Thyroid gland (tissue), 4 donors: ENCODE results near the gene DAB2IP. TPM values are rescaled to one million over a fixed set of nuclear protein-coding genes. Genes with fewer than 3 reads are reported as not detected.
"Not testable (repeated sequence)": the region's sequence is repeated elsewhere in the genome, so short reads cannot be mapped to it uniquely, and the experiment has no call there.

Source experiments
- DNase-seq, 2 donors: peaks; one replicate each; pipeline ENCODE4 v3.0.0-alpha.2; 2019
- H3K27ac ChIP-seq, 3 donors: fragments of 200-600 bp; sonication (generic); 1 replicate in 2 of 3; 2 replicates in 1 of 3; pipeline ENCODE4 v1.5.1; 2016 to 2019; ENCODE audit warnings: mild to moderate bottlenecking in 1 of 3, moderate library complexity in 1 of 3
- H3K27me3 ChIP-seq: fragments of 200-600 bp; sonication (generic); one replicate; pipeline ENCODE4 v1.5.1; 2019
- H3K36me3 ChIP-seq, 2 donors: fragments of 200-600 bp; sonication (generic); one replicate each; pipeline ENCODE4 v1.5.1; 2016 to 2019
- H3K4me1 ChIP-seq, 2 donors: fragments of 200-600 bp; sonication (generic); one replicate each; pipeline ENCODE4 v1.5.1; 2017 to 2019
- H3K4me3 ChIP-seq, 3 donors: fragments of 200-600 bp; sonication (generic); replicated peaks in 1 of 3; 1 replicate in 2 of 3; 2 replicates in 1 of 3; pipeline ENCODE4 v1.5.1; 2016; ENCODE audit warnings: mild to moderate bottlenecking in 1 of 3
- H3K9me3 ChIP-seq: fragments of 200-600 bp; sonication (generic); one replicate; pipeline ENCODE4 v1.5.1; 2017
- POLR2A ChIP-seq, 2 donors: fragments of 450-650 bp; IDR thresholded peaks; one replicate each; pipeline ENCODE4 v1.6.1; 2017; ENCODE audit warnings: antibody characterized with exemption in 2 of 2, mild to moderate bottlenecking in 2 of 2, moderate library complexity in 1 of 2
- WGBS, 2 donors: methylation state at CpG; one replicate each; pipeline ENCODE4 v1.1.5; 2017; 5-methylcytosine and 5-hydroxymethylcytosine counted together
- intact Hi-C: fragments of 100-400 bp; cut with DNase I; formaldehyde crosslinking; loops from one replicate; pipeline ENCODE4 v1.15.1; 2023
- total RNA-seq, 4 donors: library from RNA; depleted of rRNA; stranded (reverse); fragments of >200 nt; gene quantifications; one replicate each; pipeline ENCODE4 v1.2.3, GENCODE V29; 2016
- TF ChIP-seq, protein P1 (sequence below), 6 experiments: fragments of 200-600 bp in 3 of 6; fragments of 450-650 bp in 3 of 6; sonication (generic) in 3 of 6; IDR thresholded peaks; one replicate each; pipeline ENCODE4 v1.5.1; 2016 to 2019; ENCODE audit warnings: antibody characterized with exemption in 6 of 6, mild to moderate bottlenecking in 2 of 6, inconsistent platforms in 1 of 6, moderate library complexity in 1 of 6

Gene DAB2IP
- total RNA-seq, 4 donors from 2014 or later = 26.0 to 48.5 (median 38.2) TPM

DNA sequence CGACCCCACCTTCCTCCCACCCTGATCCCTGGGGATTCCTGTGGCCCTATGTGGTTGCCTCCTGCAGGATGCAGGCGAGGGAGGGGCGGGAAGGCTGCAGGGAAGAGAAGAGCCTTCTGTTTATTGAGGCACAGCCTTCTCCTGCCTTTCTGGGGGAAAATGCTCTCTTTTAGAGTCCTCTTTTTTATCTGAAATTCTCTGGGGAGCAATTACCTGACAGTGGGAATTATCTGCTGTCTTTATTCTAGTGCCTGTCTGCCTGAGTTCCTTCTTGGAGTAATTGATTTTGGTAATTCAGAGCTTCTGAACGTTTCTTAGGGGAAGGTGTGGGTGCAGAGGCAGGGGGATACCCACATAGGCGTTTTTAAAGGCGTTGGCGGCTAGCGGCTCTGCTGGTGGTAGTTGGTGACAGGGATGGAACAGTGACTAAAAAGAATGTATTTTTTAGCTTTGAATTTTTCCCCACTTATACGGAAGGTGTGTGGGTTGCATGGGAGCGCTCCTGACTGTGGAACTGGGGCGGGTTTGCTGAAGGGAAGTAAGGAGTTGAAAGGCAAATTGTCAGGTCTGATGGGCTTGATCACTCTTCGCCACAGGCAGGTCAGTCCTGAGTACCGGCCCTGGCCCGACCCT lies 35.2 kb upstream of the DAB2IP start:
- no peaks in the 10 kb centered on the region for H3K36me3 ChIP-seq
- DNase-seq = no peak
- 87 to 91% methylated on average over 14 of the region's 14 CpGs for whole genome bisulfite sequencing, 2 donors
- no peak overlapping the region for H3K4me3 ChIP-seq
- intact Hi-C loops = no loop called here
- no peak for TF ChIP-seq POLR2A (IDR thresholded peaks at IDR 0.05)
- TF ChIP-seq, protein P1, sequence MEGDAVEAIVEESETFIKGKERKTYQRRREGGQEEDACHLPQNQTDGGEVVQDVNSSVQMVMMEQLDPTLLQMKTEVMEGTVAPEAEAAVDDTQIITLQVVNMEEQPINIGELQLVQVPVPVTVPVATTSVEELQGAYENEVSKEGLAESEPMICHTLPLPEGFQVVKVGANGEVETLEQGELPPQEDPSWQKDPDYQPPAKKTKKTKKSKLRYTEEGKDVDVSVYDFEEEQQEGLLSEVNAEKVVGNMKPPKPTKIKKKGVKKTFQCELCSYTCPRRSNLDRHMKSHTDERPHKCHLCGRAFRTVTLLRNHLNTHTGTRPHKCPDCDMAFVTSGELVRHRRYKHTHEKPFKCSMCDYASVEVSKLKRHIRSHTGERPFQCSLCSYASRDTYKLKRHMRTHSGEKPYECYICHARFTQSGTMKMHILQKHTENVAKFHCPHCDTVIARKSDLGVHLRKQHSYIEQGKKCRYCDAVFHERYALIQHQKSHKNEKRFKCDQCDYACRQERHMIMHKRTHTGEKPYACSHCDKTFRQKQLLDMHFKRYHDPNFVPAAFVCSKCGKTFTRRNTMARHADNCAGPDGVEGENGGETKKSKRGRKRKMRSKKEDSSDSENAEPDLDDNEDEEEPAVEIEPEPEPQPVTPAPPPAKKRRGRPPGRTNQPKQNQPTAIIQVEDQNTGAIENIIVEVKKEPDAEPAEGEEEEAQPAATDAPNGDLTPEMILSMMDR (IDR thresholded peaks at IDR 0.05) = no peak
- no peak overlapping the region for H3K27ac ChIP-seq
- H3K9me3 ChIP-seq = no peaks in the 10 kb centered on the region
- no peaks in the 10 kb centered on the region for H3K27me3 ChIP-seq
- peaks cover 14 to 15% of the 10 kb centered on the region in 2 donors for H3K4me1 ChIP-seq

DNA sequence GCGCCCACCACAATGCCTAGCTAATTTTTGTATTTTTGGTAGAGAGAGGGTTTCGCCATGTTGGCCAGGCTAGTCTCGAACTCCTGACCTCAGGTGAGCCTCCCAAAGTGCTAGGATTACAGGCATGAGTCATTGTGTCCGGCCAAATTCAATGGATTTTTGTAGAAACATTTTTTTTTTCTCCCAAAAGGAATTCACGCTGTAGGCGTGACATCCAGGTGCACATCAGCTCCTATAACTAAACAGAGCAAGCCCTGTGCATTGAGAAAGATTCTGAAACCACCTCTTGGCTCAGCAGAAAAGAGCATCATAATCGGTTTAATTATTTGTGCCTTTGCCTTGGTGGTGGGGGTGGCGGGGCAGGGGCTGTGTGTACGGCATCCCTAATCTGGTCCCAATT lies 32.9 kb upstream of the DAB2IP start:
- Histone ChIP-seq H3K27me3 (no peaks in the 10 kb centered on the region), H3K4me1 (no peaks in the 10 kb centered on the region), H3K9me3 (no peaks in the 10 kb centered on the region), H3K27ac (no peak overlapping the region), H3K36me3 (no peaks in the 10 kb centered on the region), H3K4me3 (no peak overlapping the region)
- DNase-seq = no peak
- 84 to 88% methylated on average over 9 of the region's 9 CpGs for WGBS, 2 donors
- no peak for TF ChIP-seq POLR2A (IDR thresholded peaks at IDR 0.05)
- TF ChIP-seq, protein P1 (IDR thresholded peaks at IDR 0.05) = no peak
- intact Hi-C loops = no loop called here

DNA sequence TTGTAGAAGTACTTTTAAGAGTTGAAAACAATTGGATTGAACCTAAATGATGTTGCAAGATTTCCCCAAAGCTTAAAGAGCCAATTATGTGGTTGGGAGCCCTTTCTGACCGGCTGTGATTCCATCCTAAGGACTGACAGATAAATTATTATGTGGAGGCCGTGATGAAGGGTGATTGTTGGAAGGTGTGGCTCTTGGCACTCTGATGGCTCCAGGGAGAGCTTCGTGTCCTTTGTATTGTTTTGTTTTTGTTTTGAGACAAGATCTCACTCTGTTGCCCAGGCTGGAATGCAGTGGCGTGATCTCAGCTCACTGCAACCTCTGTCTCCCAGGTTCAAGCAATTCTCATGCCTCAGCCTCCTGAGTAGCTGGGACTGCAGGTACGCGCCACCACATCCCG lies 32.5 kb upstream of the DAB2IP start:
- 90 to 91% methylated on average over 7 of the region's 7 CpGs for WGBS, 2 donors
- H3K4me3 ChIP-seq, H3K27me3 ChIP-seq, H3K9me3 ChIP-seq, H3K4me1 ChIP-seq, H3K36me3 ChIP-seq, DNase-seq, intact Hi-C loops: not testable (repeated sequence)
- peak overlapping the region in 1 of 3 donors; percentile 31 for H3K27ac ChIP-seq

GRCh38 chr9:121619545-121620324 lies 31.7 kb upstream of the DAB2IP start:
- DNase-seq = peak in 1 of 2 donors; percentile 13
- Histone ChIP-seq H3K9me3 (no peaks in the 10 kb centered on the region), H3K4me3 (no peak overlapping the region), H3K27ac (peak overlapping the region in 2 of 3 donors; percentile 24 to 31), H3K36me3 (no peaks in the 10 kb centered on the region), H3K27me3 (no peaks in the 10 kb centered on the region), H3K4me1 (no peaks in the 10 kb centered on the region)
- WGBS, 2 donors = 75 to 89% methylated on average over 11 of the region's 11 CpGs
- no peak for TF ChIP-seq POLR2A (IDR thresholded peaks at IDR 0.05)
- TF ChIP-seq, protein P1 (IDR thresholded peaks at IDR 0.05) = no peak
- intact Hi-C loops = no loop called here

DNA sequence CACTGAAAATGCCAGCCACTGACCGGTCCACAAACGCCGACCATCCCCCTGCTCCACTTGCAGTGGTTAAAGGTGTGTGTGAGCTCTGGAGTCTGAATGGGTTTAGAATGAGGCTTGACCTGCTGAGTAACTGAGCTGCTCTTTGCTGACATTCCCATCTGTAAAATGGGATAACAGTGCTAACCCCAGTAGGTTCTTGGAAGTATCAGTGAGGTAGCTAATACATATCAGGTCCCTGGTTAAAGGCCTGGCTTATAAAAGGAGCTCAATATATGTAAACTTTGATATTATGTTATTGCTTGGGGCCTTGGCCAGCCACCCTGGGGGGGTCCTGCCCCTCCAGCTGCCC lies 31.1 kb upstream of the DAB2IP start:
- H3K27ac ChIP-seq = peak overlapping the region in 1 of 3 donors; percentile 38

More for the DNA sequence above, 31.1 kb upstream of the DAB2IP start:
- no peaks in the 10 kb centered on the region for H3K9me3 ChIP-seq
- H3K4me3 ChIP-seq = no peak overlapping the region
- no peaks in the 10 kb centered on the region for H3K27me3 ChIP-seq
- TF ChIP-seq, protein P1 (IDR thresholded peaks at IDR 0.05) = no peak
- TF ChIP-seq POLR2A (IDR thresholded peaks at IDR 0.05) = no peak
- intact Hi-C loops = no loop called here
- 86 to 100% methylated on average over 3 of the region's 3 CpGs for WGBS, 2 donors
- no peak for DNase-seq
- H3K4me1 ChIP-seq = no peaks in the 10 kb centered on the region
- no peaks in the 10 kb centered on the region for H3K36me3 ChIP-seq
